Body of pancreas (tissue), 4 donors: ENCODE measurements around the gene FAM216A.

Source experiments
- POLR2A ChIP-seq, 3 donors: fragments of 450-650 bp; IDR thresholded peaks; one replicate each; pipeline ENCODE4 v1.6.1; 2016; ENCODE audit warnings: antibody characterized with exemption in 3 of 3, mild to moderate bottlenecking in 2 of 3
- TF ChIP-seq, protein P1 (sequence below), 7 experiments: fragments of 450-650 bp in 4 of 7; fragments of 200-600 bp in 3 of 7; sonication (generic) in 3 of 7; IDR thresholded peaks; one replicate each; pipeline ENCODE4 v1.5.1; 2016 to 2019; ENCODE audit warnings: antibody characterized with exemption in 7 of 7

DNA sequence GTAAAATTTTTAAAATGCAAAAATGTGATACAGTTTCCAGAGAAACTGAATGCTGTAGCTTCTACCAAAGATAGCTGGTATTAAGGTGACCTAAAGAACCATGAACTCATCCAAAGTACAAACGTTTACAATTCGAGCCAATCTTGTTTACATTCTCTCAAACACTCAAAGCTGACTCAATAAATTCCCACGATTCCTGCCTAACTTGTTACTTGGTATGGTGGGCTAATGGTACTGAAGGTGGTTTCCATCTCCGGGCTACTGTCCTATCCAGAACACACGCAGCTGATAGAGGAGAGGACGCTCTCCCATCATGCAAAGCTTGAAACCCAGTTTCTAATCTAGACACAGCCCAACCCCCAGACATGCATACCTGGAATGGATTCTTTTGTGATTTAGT, 65.0 kb downstream of the FAM216A start:
- TF ChIP-seq, protein P1, sequence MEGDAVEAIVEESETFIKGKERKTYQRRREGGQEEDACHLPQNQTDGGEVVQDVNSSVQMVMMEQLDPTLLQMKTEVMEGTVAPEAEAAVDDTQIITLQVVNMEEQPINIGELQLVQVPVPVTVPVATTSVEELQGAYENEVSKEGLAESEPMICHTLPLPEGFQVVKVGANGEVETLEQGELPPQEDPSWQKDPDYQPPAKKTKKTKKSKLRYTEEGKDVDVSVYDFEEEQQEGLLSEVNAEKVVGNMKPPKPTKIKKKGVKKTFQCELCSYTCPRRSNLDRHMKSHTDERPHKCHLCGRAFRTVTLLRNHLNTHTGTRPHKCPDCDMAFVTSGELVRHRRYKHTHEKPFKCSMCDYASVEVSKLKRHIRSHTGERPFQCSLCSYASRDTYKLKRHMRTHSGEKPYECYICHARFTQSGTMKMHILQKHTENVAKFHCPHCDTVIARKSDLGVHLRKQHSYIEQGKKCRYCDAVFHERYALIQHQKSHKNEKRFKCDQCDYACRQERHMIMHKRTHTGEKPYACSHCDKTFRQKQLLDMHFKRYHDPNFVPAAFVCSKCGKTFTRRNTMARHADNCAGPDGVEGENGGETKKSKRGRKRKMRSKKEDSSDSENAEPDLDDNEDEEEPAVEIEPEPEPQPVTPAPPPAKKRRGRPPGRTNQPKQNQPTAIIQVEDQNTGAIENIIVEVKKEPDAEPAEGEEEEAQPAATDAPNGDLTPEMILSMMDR (IDR thresholded peaks at IDR 0.05): no peak
- TF ChIP-seq POLR2A (IDR thresholded peaks at IDR 0.05): no peak
